SJSA1 (cell line): Measurements from ENCODE around the gene CHP1. TPM values are rescaled to one million over a fixed set of nuclear protein-coding genes. Genes with fewer than 3 reads are reported as not detected.
"Not testable (repeated sequence)": the region's sequence is repeated elsewhere in the genome, so short reads cannot be mapped to it uniquely, and the experiment has no call there.

ENCODE experiments used
- DNase-seq, 2 experiments: peaks; one replicate each; pipeline ENCODE4 v3.0.0-alpha.2; 2015 to 2020; ENCODE audit warnings: low spot score in 2 of 2, low read depth in 1 of 2
- H3K27ac ChIP-seq: fragments of 250-450 bp; sonication (Bioruptor Pico); 2 replicates; pipeline ENCODE4 v1.5.1; 2020; ENCODE audit warnings: mild to moderate bottlenecking, moderate library complexity
- H3K27me3 ChIP-seq: fragments of 250-450 bp; sonication (Bioruptor Pico); replicated peaks from 2 replicates; pipeline ENCODE4 v1.5.1; 2020; ENCODE audit warnings: mild to moderate bottlenecking, moderate library complexity
- H3K36me3 ChIP-seq: fragments of 250-450 bp; sonication (Bioruptor Pico); 2 replicates; pipeline ENCODE4 v1.5.1; 2020; ENCODE audit warnings: mild to moderate bottlenecking
- H3K4me1 ChIP-seq: fragments of 250-450 bp; sonication (Bioruptor Pico); replicated peaks from 2 replicates; pipeline ENCODE4 v1.6.1; 2021; ENCODE audit warnings: mild to moderate bottlenecking
- H3K4me3 ChIP-seq: fragments of 250-450 bp; sonication (Bioruptor Pico); 2 replicates; pipeline ENCODE4 v1.5.1; 2020; ENCODE audit warnings: mild to moderate bottlenecking
- H3K9me3 ChIP-seq: fragments of 250-450 bp; sonication (Bioruptor Pico); replicated peaks from 2 replicates; pipeline ENCODE4 v1.5.1; 2020; ENCODE audit warnings: mild to moderate bottlenecking
- total RNA-seq: library from RNA; depleted of rRNA; stranded (reverse); fragments of >200 nt; shearing (Covaris generic); gene quantifications from 2 replicates; pipeline ENCODE4 v1.2.3, GENCODE V29; 2014

Gene CHP1
- total RNA-seq, 1 experiment from 2014 or later: 71.8 TPM

GRCh38 chr15:41263891-41264351 lies 32.9 kb downstream of the CHP1 start:
- no peak for DNase-seq
- no peaks in the 10 kb centered on the region for H3K4me1 ChIP-seq
- no peak overlapping the region for H3K27ac ChIP-seq
- peaks cover 35% of the 10 kb centered on the region for H3K36me3 ChIP-seq
- no peaks in the 10 kb centered on the region for H3K9me3 ChIP-seq
- H3K27me3 ChIP-seq: no peaks in the 10 kb centered on the region
- no peak overlapping the region for H3K4me3 ChIP-seq

- no peaks in the 10 kb centered on the region for H3K27me3 ChIP-seq
- H3K4me1 ChIP-seq: no peaks in the 10 kb centered on the region
- H3K9me3 ChIP-seq: no peaks in the 10 kb centered on the region
- H3K27ac ChIP-seq: no peak overlapping the region
- no peak for DNase-seq
- peaks cover 21% of the 10 kb centered on the region for H3K36me3 ChIP-seq
- no peak overlapping the region for H3K4me3 ChIP-seq
These were observed 38.8 kb downstream of the CHP1 start for GRCh38 chr15:41269887-41270286.

GRCh38 chr15:41276831-41277230 lies 45.8 kb downstream of the CHP1 start:
- Histone ChIP-seq H3K27me3 (no peaks in the 10 kb centered on the region), H3K4me3 (no peak overlapping the region), H3K27ac (no peak overlapping the region), H3K36me3 (peaks cover 8% of the 10 kb centered on the region), H3K4me1 (peaks cover 11% of the 10 kb centered on the region), H3K9me3 (no peaks in the 10 kb centered on the region)
- DNase-seq: no peak

- no peak overlapping the region for H3K27ac ChIP-seq
- H3K9me3 ChIP-seq: no peaks in the 10 kb centered on the region
- peaks cover 19% of the 10 kb centered on the region for H3K4me1 ChIP-seq
- DNase-seq: no peak
- no peak overlapping the region for H3K4me3 ChIP-seq
- no peaks in the 10 kb centered on the region for H3K27me3 ChIP-seq
- H3K36me3 ChIP-seq: peaks cover 3% of the 10 kb centered on the region
These were observed 47.3 kb downstream of the CHP1 start for GRCh38 chr15:41278319-41278718.

GRCh38 chr15:41279535-41280283 lies 48.6 kb downstream of the CHP1 start:
- H3K27ac ChIP-seq: no peak overlapping the region
- H3K4me1 ChIP-seq: peaks cover 21% of the 10 kb centered on the region
- no peak for DNase-seq
- no peaks in the 10 kb centered on the region for H3K27me3 ChIP-seq
- no peaks in the 10 kb centered on the region for H3K9me3 ChIP-seq
- H3K4me3 ChIP-seq: no peak overlapping the region
- H3K36me3 ChIP-seq: peaks cover 7% of the 10 kb centered on the region

GRCh38 chr15:41281236-41281635 lies 50.2 kb downstream of the CHP1 start:
- peak; percentile 50 to 60 for DNase-seq
- Histone ChIP-seq H3K27ac (peak overlapping the region; percentile 18), H3K27me3 (no peaks in the 10 kb centered on the region), H3K36me3 (peaks cover 22% of the 10 kb centered on the region), H3K4me1 (peaks cover 29% of the 10 kb centered on the region), H3K9me3 (no peaks in the 10 kb centered on the region), H3K4me3 (no peak overlapping the region)

GRCh38 chr15:41282436-41282835 lies 51.4 kb downstream of the CHP1 start:
- DNase-seq, H3K27ac ChIP-seq, H3K4me3 ChIP-seq, H3K27me3 ChIP-seq, H3K9me3 ChIP-seq: not testable (repeated sequence)
- H3K36me3 ChIP-seq: peaks cover 34% of the 10 kb centered on the region
- H3K4me1 ChIP-seq: peaks cover 29% of the 10 kb centered on the region

- Histone ChIP-seq H3K4me3 (peak overlapping the region; percentile 89), H3K36me3 (peaks cover 41% of the 10 kb centered on the region), H3K27ac (peak overlapping the region; percentile 90), H3K4me1 (peaks cover 29% of the 10 kb centered on the region)
- H3K9me3 ChIP-seq, DNase-seq, H3K27me3 ChIP-seq: not testable (repeated sequence)
These were observed 52.0 kb downstream of the CHP1 start for GRCh38 chr15:41282980-41283652.

GRCh38 chr15:41283653-41284426 lies 52.8 kb downstream of the CHP1 start:
- H3K27ac ChIP-seq: peak overlapping the region; percentile 90
- peak overlapping the region; percentile 89 for H3K4me3 ChIP-seq
- no peaks in the 10 kb centered on the region for H3K27me3 ChIP-seq
- peaks cover 48% of the 10 kb centered on the region for H3K36me3 ChIP-seq
- DNase-seq: peak; percentile 96 to 99
- peaks cover 29% of the 10 kb centered on the region for H3K4me1 ChIP-seq
- no peaks in the 10 kb centered on the region for H3K9me3 ChIP-seq

GRCh38 chr15:41284427-41285177 lies 53.5 kb downstream of the CHP1 start:
- Histone ChIP-seq H3K9me3 (no peaks in the 10 kb centered on the region), H3K36me3 (peaks cover 53% of the 10 kb centered on the region), H3K27me3 (no peaks in the 10 kb centered on the region), H3K4me3 (peak overlapping the region; percentile 89), H3K4me1 (peaks cover 29% of the 10 kb centered on the region), H3K27ac (peak overlapping the region; percentile 90)
- DNase-seq: no peak

- no peak overlapping the region for H3K27ac ChIP-seq
- no peaks in the 10 kb centered on the region for H3K27me3 ChIP-seq
- peak overlapping the region; percentile 89 for H3K4me3 ChIP-seq
- no peaks in the 10 kb centered on the region for H3K9me3 ChIP-seq
- H3K4me1 ChIP-seq: peaks cover 29% of the 10 kb centered on the region
- peaks cover 54% of the 10 kb centered on the region for H3K36me3 ChIP-seq
- no peak for DNase-seq
These were observed 54.2 kb downstream of the CHP1 start for GRCh38 chr15:41285285-41285684.

GRCh38 chr15:41286665-41287333 lies 55.7 kb downstream of the CHP1 start:
- H3K36me3 ChIP-seq: peaks cover 65% of the 10 kb centered on the region
- H3K9me3 ChIP-seq: no peaks in the 10 kb centered on the region
- H3K4me3 ChIP-seq: no peak overlapping the region
- no peak overlapping the region for H3K27ac ChIP-seq
- DNase-seq: no peak
- peaks cover 18% of the 10 kb centered on the region for H3K4me1 ChIP-seq
- no peaks in the 10 kb centered on the region for H3K27me3 ChIP-seq

GRCh38 chr15:41288464-41288863 lies 57.4 kb downstream of the CHP1 start:
- Histone ChIP-seq H3K27me3 (no peaks in the 10 kb centered on the region), H3K4me3 (no peak overlapping the region), H3K27ac (no peak overlapping the region), H3K4me1 (peaks cover 9% of the 10 kb centered on the region), H3K9me3 (no peaks in the 10 kb centered on the region), H3K36me3 (peaks cover 78% of the 10 kb centered on the region)
- no peak for DNase-seq
